ENCODE data around the gene CTRL.

CTRL gene

GRCh38 chr16:67966549-67967182, 35.0 kb upstream of the CTRL start (continued):
- TF ChIP-seq PRDM10 (tag by site-specific recombination; IDR thresholded peaks at IDR 0.05), result no peak
- 0 out of 2 replicates have a peak, but pooled peaks have one; percentile 10 for TF ChIP-seq WT1 (tag by site-specific recombination; IDR thresholded peaks at IDR 0.05)
- no peak for TF ChIP-seq TSHZ1 (tag by site-specific recombination; IDR thresholded peaks at IDR 0.05; ENCODE audit: borderline replicate concordance)
- TF ChIP-seq ZNF157 (tag by site-specific recombination; IDR thresholded peaks at IDR 0.05), result no peak
- TF ChIP-seq ZFP3 (tag by site-specific recombination; IDR thresholded peaks at IDR 0.05; ENCODE audit: low read depth), result no peak
- peak; percentile 29; the same call in 1 of the 2 replicates for TF ChIP-seq SP3 (tag by site-specific recombination; IDR thresholded peaks at IDR 0.05)
- TF ChIP-seq ZNF132 (tag by site-specific recombination; IDR thresholded peaks at IDR 0.05; ENCODE audit: borderline replicate concordance), result no peak
- TF ChIP-seq KLF10 (tag by site-specific recombination; IDR thresholded peaks at IDR 0.05), result no peak
- TF ChIP-seq PRDM4 (tag by site-specific recombination; IDR thresholded peaks at IDR 0.05), result no peak
- no peak; the same call in 1 of the 2 replicates for TF ChIP-seq ZFHX2 (tag by site-specific recombination; conservative IDR thresholded peaks at IDR 0.05)
- no peak for TF ChIP-seq ZSCAN4 (tag by site-specific recombination; IDR thresholded peaks at IDR 0.05)
- no peak for TF ChIP-seq GFI1B (tag by site-specific recombination; IDR thresholded peaks at IDR 0.05)
- TF ChIP-seq SALL2 (tag by site-specific recombination; IDR thresholded peaks at IDR 0.05; ENCODE audit: borderline replicate concordance), result no peak
- TF ChIP-seq ZNF707 (tag by site-specific recombination; IDR thresholded peaks at IDR 0.05), result no peak
- TF ChIP-seq ZNF530 (tag by site-specific recombination; IDR thresholded peaks at IDR 0.05; ENCODE audit: low read depth), result no peak
- TF ChIP-seq ZNF488 (tag by site-specific recombination; IDR thresholded peaks at IDR 0.05), result no peak
- TF ChIP-seq SCRT2 (tag by site-specific recombination; IDR thresholded peaks at IDR 0.05), result no peak
- TF ChIP-seq ZSCAN23 (tag by site-specific recombination; IDR thresholded peaks at IDR 0.05), result no peak
- no peak for TF ChIP-seq ZNF510 (tag by site-specific recombination; IDR thresholded peaks at IDR 0.05; ENCODE audit: insufficient replicate concordance)
- no peak for TF ChIP-seq ZSCAN5A (tag by site-specific recombination; IDR thresholded peaks at IDR 0.05)
- TF ChIP-seq ZNF248 (tag by site-specific recombination; IDR thresholded peaks at IDR 0.05), result no peak

All from HEK293 (cell line).